Activated gamma-delta T cell (primary cell): Measurements from ENCODE around the gene PPP4R1.

Source experiments
- DNase-seq: peaks from one replicate; lab custom pipeline; 2025; lab: John Stamatoyannopoulos, UW

PPP4R1 gene

DNA sequence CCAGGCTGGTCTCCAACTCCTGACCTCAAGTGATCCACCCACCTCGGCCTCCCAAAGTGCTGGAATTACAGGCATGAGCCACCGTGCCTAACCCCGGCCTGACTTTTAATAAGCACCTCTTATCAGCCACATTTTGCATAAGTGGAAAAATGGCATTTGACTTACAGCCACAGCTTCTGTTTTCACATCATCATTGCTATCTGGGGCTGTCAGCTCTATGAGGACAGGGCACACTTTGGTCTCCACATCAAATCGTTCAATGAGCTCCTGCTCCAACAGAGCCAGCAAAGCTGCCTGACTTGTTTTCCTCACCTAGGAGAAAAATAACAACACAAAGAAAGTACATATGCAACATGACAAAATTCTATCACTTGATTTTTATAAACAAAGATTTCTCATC lies 26.4 kb downstream of the PPP4R1 start:
- no peak for DNase-seq

DNA sequence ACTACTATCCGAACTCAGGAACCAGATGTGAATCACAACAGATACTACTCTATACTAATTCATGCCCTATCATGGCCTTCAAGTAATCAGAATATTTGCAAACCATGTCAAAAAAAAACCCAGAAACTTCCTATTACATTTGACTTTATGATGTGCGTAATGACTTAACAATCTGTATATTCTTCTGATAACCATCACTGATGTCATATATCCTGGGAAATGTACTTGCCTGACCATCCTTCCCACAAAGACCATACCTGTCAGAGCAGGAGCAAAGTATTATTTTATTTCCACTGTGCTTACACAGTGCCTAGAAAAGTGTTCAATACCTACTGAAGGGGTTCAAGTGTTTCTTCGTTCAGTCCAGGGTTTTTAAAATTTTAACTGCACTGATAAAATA lies 27.5 kb downstream of the PPP4R1 start:
- no peak for DNase-seq

DNA sequence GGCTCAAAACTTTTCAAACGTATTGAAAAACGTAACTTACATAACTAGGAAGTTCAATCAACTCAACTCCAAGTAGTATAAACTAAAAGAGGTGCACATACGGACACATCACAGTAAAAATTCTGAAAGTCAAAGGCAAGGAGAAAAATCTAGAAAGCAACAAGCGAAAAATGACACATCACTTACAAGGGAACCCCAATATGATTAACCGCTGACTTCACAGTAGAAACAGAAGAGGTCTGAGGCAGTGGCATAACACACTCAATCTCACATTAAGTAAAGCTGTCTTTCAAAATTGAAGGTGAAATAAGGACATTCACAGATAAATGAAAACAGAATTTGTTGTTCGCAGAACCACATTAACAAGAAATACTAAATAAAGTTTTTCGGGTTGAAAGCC lies 32.7 kb downstream of the PPP4R1 start:
- DNase-seq: no peak

DNA sequence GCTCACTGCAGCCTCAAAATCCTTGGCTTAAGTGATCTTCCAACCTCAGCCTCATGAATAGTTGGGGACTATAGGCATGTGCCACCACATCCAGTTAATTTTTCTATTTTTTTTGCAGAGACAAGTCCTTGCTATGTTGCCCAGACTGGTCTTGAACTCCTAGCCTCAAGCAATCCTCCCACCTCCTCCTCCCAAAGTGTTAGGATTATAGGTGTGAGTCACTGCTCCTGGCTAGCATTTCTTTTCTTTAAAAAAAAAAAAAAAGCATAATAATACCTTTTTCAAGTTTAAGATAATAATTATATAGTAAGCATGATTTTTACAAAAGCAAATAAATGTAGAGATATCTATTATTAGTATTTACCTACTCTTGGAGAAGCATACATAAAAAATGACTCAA lies 36.1 kb downstream of the PPP4R1 start:
- no peak for DNase-seq

DNA sequence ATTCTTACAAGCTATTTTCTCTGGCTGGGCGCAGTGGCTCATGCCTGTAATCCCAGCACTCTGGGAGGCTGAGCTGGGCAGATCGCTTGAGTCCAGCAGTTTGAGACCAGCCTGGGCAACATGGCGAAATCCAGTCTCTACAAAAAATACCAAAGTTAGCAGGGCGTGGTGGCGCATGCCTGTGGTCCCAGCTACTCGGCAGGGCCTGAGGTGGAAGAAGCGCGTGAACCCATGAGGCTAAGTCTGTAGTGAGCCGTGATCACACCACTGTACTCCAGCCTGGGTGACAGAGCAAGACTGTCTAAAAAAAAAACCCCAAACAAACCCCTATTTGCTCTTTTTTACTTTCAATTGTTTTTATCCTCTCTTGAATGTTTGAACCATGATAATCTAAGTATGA lies 37.0 kb downstream of the PPP4R1 start:
- DNase-seq: no peak

DNA sequence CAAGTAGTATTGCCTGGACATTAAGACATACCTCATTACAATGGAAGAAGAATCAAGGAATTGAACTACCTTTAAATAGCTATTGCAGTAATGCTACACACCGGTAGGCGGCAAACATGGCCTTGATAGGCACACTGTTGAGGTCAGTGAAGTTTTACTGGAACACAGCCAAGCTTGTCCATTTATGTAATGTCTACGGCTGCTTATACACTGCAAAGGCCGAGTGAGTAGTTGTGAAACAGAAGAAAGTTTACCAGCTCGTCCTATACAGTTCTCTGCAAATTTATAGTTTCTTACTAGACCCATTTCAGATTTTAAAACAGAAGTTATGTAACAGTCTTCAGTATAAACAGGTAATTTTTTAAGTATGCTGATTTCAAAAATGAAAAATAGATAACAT lies 38.8 kb downstream of the PPP4R1 start:
- no peak for DNase-seq

DNA sequence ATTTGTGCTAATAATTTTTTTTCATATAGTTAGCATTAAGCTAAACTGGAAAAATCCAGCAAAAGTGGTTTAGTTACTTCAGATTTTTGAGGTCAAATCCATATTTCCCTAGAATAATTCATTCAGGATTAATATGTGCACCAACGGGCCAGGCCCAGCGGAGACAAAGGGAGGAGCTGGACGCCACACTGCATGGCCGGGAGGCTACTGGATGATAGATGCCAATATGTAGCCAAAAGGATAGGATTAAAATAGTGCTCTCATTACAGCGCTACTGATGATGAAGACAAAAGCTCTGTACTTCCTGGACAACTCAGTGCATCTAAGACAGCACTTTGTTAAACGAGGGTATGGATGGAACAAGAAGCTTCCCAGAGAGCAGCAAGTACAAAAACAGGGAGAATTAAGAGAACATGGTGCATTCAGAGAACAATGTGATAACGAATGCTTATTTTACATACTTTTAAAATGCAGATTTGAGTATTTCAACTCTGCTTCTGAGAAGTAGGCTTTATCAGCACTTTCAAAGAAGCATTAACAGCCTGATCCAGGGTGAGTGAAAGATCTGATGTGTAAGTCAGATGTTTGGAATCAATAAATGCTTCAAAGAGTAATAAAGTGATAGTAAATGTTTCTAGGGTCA lies 39.8 kb downstream of the PPP4R1 start:
- no peak for DNase-seq

DNA sequence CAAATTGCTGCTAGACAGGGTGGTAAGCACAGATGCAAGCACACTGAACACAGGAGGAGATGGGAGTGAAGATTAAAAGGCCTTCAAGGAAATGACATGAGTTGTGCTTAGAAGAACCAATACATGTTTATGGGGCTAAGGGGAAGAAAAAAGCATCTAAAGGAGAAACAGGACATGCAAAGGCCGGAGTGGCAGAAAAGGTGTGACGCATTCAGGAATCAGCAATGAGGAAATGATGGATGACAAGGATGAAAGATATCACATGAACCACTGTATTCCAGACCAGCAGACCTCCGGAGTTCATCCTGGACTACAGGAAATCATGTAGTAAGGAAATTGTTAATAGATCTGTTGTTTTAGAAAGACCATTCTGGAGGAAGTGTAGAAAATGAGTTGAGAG lies 42.8 kb downstream of the PPP4R1 start:
- no peak for DNase-seq

DNA sequence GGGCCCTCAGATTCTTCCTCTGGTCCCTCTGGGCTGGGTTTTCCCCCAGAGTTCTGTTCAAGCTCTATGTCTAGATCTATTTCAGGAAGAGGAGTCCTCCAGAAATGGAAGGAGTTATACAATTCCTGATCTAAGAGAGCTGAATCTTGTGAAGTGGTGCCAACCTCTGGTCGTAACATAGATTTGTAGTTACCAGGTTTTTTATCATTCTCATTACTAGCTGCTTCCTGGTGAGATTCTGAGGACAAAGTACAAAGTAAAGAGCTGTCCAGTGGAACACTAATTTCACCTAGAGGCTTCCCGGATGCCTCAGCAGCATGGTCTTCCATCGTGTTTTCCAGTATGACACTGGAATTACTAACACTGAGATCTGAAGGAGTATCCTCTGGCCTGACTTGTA lies 44.1 kb downstream of the PPP4R1 start:
- DNase-seq: no peak

DNA sequence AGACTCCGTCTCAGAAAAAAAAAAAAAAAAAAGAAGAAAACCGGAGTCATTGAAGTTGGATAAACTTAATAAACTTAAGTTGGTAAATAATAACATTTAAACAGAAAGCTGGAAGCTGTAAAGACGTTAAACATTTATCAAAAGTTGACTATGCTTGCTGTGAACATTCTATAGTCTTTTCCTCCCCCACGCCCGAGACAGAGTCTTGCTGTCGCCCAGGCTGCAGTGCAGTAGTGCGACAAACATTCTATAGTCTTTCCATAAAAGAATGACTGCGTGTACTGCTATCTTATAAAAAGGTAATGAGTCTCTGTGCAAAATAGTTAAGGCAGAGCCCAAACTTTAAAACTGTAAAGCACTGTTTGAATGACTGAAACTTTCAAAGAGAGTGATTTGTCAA lies 45.2 kb downstream of the PPP4R1 start:
- no peak for DNase-seq

DNA sequence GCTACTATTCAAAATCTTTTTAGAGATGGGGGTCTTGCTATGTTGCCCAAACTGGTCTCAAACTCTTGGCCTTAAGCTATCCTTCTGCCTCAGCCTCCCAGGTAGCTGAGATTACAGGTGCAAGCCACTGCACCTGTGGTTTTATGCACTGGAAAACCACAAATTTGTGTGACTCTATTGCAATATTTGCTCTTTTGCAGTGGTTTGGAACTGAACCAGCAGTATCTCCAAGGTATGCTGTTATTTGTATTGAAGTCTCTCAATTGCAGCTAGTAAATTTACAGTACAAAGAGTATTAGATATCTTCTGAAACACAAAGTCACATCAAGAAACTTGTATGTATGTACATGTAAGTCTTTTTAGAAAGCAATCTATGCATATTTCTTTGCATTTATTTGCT lies 46.2 kb downstream of the PPP4R1 start:
- no peak for DNase-seq

DNA sequence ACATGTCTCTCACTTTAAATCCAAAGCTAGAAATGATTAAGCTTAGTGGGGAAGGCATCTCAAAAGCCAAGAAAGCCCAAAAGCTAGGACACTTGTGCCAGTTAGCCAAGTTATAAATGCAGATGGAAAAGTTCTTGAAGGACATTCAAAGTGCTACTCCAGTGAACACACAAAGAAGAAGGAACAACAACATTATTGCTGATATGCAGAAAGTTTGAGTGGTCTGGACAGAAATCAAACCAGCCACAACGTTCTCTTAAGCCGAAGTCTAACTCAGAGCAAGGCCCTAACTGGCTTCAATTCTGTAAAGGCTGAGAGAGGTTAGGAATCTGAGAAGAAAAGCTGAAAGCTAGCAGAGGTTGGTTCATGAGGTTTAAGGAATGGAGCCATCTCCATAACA lies 49.0 kb downstream of the PPP4R1 start:
- no peak for DNase-seq

DNA sequence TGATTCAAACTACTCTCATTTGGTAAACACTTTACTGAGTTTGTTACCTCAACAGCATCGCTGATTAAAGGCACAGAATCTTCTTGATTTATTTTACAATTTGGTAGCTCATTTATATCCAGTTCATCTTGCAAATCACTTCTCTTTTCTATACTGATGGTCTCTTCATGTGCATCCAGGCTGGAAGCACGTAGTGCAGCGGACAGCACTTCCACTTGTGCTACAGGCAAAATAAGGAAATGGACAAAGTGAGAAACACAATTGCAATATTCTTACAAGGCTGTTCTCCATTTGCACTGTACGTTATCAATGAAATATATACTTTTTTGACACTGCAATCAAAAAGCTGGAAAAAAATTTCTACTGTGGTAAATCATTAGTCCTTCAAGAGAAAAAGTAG lies 51.0 kb downstream of the PPP4R1 start:
- DNase-seq: no peak

DNA sequence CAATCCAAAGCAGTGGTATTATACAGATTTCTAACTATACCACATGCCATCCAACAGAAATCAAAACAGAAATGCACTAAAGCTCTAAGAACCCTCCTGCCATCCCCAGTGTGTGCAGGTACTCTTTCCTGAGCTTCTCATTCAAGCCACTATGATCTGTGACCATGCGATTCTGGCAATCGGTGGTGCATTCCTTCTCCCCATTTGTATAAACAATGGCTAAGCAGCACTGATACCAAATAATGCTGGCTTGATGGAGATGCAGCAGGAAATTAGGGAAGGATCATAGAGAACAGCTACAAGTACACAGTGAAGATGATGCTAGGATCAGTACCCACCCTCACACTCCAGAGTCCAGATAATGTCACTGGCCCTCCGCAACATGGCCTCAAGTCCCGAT lies 51.8 kb downstream of the PPP4R1 start:
- no peak for DNase-seq

DNA sequence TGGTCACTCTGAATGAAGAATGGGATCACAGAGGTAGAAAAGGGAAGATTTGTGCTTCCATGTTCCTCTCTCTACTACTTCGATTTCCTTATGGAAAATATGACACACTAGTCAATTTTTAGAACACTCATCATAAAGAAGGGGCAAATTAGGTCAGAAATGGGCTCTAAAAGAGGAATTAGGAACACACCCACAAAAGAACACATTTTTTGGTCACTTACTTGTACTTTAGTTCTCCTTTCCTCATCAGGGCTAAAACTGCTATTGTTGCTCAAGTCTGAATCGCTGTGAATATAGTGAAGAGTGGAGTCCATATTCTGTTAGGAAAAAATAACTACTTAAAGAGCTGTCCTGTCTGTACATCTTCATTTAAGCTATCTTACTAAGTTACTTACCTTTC lies 52.6 kb downstream of the PPP4R1 start:
- no peak for DNase-seq

DNA sequence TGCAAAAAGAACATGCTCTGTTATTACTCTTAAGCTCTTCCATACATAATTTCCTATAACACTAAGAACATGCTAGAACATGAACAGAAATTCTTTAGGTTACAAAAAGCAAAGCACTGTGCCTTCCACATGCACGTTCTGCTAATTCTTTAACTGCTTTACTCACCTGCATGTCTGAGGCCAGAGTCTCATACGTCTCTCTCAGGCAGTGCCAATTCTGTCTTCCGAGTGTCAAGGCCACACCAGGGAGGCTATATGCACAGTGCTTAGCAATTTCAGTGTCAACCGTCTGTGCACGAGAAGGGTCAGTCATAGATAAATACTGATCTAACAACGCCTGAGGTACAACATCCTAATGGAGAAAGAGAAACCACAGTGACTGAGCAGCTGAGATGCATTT lies 55.1 kb downstream of the PPP4R1 start:
- no peak for DNase-seq

DNA sequence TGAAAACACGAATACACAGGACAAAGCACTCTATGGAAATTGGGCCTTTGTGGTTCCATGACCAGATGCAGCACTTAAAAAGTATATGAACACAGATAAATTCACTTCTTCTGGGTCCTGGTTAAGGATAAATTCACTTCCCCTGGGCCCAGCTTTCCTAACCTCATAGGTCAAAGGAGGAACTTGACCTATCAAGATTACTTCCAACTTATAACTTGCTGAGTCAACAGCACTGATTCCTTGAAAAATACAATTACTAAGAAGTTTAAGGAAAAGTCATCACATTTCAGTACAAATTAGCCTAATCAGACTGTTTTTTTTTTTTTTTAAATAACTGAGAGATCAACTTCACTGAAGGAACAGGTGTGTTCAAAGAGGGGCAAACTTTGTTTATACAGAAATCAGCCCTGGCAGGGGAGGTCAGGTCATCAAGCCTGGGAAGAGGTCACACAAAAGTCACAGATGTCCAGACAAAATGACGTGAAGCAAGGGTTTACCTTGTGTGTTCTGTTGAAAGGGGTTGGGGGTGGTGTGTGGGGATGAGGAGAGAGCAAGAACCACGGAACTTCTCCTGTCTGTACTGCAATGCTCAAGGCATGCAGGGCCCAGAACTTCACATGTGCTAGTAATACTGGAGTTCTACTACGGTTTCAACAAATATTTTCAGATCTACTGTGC lies 55.8 kb downstream of the PPP4R1 start:
- DNase-seq: no peak

DNA sequence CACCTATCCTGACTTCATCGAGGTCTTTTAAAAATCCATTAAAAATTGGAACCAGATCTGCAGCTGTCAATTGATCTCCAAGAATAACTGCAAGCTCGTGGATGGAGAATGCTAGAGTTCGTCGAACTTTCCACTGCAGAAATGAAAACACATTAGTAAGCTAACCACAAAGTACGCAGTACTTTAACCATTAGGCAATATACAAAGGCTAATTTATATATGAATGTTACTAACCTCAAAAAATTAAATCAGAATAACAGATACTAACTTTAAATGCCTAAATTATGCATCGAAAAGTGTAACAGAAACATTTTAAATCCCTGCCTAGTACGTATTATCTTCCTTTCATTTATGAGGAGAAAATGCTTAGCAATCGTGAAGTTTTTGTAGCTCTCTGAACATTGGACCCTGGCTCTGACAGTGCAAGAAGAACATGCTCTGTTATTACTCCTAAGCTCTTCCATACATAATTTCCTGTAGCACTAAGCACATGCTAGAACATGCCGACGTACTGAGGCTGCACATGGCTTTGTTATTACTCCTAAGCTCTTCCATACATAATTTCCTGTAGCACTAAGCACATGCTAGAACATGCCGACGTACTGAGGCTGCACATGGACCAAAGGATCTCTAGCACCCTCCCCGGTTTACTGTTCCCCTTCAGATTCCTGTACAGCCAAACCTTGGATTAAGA lies 57.0 kb downstream of the PPP4R1 start:
- no peak for DNase-seq

DNA sequence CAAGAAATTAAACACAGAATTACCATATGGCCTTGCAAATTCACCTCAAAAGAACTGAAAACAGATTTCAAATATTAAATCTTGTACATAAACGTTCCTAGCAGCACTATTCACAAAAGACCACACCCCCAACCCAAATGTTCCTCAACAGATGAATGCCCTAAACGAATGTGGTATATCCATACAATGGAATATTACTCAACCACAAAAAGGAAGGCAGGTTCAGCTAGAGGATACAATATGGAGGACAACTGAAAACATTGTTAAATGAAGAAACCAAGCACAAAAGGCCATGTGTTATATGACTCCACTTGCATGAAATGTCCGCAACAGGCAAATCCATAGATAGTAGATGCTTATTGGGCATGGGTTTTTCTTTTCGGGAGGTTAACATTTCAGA lies 61.7 kb downstream of the PPP4R1 start:
- DNase-seq: no peak

DNA sequence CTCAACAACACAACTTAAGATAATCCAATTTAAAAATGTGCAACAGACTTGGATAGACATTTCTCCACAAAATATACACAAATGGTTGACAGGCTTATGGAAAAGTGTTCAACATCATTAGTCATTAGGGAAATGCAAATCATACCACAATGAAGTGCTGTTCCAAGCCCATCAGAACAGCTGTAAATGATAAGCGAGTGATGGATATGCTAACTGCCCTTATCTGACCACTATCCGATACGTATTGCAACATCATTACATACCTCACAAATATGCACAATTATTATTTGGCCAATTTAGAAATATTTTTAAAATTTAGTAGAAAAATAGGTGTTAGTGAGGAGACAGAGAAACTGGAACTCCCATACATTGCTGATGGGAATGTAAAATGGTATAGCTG lies 62.2 kb downstream of the PPP4R1 start:
- no peak for DNase-seq

DNA sequence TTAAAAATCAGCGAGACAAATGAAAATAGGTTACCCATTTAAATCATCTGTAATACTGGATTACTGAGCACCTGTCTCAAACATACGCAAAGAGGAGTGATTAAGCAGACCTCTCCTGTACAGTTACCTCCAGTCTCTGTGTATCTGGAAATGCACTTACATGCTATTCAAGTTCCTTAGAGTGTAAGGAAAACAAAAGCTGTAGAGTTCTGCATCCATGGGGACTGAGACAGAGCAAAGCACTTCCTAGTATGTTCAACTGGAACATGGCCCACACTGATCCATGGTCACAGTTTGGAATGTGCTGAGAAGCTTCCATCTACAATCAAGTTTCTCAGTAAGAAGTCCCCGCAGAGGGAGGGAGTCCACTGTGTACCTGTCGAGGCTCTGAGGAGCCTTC lies 63.9 kb downstream of the PPP4R1 start:
- no peak for DNase-seq

DNA sequence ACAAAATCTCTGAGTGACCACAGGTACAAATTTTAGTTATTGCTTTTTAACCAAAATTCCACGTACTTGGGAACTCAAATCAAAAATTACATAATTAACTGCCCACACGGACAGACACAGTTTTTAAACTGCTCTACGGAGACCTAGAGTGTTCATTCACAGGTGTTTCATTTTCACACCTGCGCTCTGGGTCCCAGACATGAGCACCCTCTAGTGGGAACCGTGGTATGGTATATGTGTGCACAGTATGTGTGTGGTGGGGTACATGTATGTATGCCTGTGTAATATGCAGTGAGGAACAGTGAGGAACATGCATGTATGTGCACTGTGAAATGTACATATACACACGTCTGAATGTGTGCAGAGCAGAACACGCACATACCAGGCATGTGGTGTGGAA lies 65.0 kb downstream of the PPP4R1 start:
- DNase-seq: no peak

DNA sequence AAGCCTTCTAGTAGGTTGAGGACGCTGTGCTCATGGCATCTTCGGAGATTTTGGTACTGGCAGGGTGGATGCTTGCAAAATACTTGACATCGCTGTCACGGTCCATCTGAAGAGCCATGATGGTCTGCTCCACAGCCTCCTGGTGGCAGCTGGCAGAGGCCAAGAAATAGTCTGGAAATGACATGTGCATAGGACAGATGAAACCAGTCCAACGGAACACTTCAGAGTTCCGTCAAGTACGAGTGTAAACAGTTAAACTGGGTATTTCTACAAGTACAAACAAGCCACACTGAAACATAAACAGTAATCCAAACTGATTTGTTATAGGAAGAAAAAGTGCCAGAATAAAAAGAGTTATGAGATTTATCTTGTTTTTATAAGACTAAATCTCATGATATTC lies 66.6 kb downstream of the PPP4R1 start:
- no peak for DNase-seq

DNA sequence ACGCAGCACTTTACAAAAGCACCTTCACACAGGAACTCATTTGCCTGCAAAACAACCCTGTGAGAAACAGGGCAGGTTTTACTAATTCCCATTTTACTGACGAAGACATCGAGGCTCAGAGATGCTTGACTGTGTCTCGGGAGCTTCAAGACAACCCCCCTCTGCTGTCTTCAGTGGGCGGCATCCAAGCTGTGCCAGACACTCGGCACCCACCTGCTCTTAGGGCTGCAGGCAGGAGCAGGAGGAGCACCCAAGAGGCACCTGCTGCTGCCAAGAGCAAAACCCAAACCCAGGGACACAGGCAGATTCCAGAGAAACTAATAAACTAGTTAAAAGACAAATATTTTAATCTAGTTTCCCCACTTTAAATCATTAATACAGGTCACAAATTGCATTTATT lies 67.9 kb downstream of the PPP4R1 start:
- DNase-seq: no peak
